ENCODE results near the gene ZBTB7C. TPM values are rescaled to one million over a fixed set of nuclear protein-coding genes. Genes with fewer than 3 reads are reported as not detected.

Gene ZBTB7C
- total RNA-seq, 1 donor from 2014 or later, result 2.7 TPM

DNA sequence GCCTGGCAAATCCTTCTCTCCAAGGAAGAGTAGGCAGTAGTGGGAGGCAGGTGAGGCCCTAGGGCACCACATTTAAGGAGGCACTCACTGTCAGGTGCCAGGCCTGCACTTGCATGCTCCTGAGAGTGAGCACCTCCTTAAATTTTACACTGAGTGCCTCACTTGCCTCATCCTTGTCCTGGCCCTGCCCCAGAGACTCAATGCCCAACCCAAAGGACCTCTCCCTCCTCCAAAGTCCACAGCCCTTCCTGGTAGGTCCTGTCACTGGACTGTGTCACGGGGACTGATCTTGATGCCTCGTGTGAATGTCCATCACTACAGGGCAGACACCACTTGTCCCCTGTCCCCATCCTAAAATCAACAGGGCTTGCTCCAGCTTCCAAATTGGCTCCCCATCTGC, 235.6 kb downstream of the ZBTB7C start:
- Histone ChIP-seq H3K36me3 (no peaks in the 10 kb centered on the region), H3K4me3 (no peak overlapping the region), H3K4me1 (no peaks in the 10 kb centered on the region), H3K27me3 (ENCODE audit: low read depth) (no peaks in the 10 kb centered on the region), H3K9me3 (replicated peaks) (no peaks in the 10 kb centered on the region), H3K27ac (replicated peaks) (no peak overlapping the region)
- TF ChIP-seq, protein P1, sequence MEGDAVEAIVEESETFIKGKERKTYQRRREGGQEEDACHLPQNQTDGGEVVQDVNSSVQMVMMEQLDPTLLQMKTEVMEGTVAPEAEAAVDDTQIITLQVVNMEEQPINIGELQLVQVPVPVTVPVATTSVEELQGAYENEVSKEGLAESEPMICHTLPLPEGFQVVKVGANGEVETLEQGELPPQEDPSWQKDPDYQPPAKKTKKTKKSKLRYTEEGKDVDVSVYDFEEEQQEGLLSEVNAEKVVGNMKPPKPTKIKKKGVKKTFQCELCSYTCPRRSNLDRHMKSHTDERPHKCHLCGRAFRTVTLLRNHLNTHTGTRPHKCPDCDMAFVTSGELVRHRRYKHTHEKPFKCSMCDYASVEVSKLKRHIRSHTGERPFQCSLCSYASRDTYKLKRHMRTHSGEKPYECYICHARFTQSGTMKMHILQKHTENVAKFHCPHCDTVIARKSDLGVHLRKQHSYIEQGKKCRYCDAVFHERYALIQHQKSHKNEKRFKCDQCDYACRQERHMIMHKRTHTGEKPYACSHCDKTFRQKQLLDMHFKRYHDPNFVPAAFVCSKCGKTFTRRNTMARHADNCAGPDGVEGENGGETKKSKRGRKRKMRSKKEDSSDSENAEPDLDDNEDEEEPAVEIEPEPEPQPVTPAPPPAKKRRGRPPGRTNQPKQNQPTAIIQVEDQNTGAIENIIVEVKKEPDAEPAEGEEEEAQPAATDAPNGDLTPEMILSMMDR (IDR thresholded peaks at IDR 0.05; ENCODE audit: borderline replicate concordance), result no peak
- DNase-seq, result no peak
- intact Hi-C loops (cut with micrococcal nuclease), result no loop called here

DNA sequence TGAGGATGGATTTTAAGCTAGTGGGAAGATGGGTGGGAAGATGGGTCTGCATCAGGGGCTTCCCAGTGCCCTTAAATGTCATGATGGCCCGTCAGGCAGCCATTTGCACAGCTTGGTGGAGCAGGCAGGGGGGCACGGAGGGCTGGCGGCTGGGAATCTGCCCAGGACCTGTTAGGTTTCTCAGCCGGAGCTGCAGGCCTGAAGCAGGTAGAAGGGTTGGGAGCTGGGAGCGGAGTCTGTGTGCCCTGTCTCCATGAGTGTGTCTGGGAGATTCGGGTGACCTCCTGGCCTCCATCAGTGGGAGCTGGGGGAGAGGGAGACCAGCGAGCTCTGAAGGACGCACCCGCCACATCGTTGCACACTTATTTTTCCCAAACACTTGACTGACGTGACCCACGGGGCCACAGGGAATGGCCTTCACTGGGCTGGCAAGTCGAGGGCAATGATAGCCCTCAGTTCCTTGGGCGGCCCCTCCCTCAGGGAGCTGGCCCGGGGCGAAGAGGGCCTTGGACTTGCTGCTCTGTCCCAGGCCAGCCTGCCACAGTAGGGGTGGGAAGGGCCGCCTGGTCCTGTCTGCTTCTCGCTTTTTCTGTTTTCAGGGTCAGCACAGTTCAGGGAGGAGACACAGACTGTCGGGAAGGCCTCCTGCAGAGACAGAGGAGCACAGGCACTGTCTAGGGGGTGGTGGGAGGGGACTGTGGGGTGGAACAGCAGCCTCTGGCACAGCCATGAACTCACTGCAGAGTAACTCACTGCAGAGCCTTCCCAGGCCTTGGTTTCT, 236.8 kb downstream of the ZBTB7C start:
- H3K36me3 ChIP-seq, result no peaks in the 10 kb centered on the region
- no peak overlapping the region for H3K4me3 ChIP-seq
- H3K4me1 ChIP-seq, result peaks cover 10% of the 10 kb centered on the region
- intact Hi-C loops (cut with micrococcal nuclease), result no loop called here
- H3K27me3 ChIP-seq (ENCODE audit: low read depth), result no peaks in the 10 kb centered on the region
- DNase-seq, result no peak
- TF ChIP-seq, protein P1 (IDR thresholded peaks at IDR 0.05; ENCODE audit: borderline replicate concordance), result no peak
- no peak overlapping the region for H3K27ac ChIP-seq (replicated peaks)
- H3K9me3 ChIP-seq (replicated peaks), result no peaks in the 10 kb centered on the region

DNA sequence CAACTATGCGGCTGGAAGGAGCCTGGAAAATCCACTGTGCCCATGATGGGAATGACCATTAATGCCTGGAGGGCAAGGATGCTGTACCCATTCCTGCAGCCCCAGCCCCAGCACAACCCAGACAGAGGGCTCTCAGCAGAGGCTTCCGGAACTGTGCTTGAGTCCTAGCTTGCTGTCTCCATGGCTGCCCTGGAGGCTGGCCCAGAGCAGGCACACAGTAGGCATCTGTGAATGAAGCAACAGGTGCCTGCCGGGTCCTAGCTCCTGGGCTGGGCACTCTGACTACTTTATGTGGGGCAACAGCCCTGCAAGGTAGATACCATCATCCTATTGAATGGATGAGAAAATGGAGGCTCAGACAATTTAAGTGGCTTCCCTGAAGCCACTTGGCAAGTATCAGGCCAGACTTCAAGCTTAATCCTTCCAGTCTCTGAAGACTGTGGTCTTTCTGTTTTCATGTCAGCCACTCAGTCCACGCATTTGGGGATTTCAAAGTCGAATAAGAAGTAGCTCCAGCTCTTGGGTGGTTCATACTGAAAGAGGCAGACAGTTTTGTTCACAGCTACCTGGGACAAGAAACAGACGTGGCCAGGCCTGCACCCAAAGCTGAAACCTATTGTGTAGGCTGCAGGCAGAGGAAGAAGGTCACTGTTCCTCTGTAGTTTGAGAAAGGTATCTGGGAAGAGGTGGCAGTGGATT, 237.5 kb downstream of the ZBTB7C start:
- TF ChIP-seq, protein P1 (IDR thresholded peaks at IDR 0.05; ENCODE audit: borderline replicate concordance), result no peak
- DNase-seq, result no peak
- Histone ChIP-seq H3K27me3 (ENCODE audit: low read depth) (no peaks in the 10 kb centered on the region), H3K36me3 (no peaks in the 10 kb centered on the region), H3K4me1 (peaks cover 17% of the 10 kb centered on the region), H3K27ac (replicated peaks) (no peak overlapping the region), H3K9me3 (replicated peaks) (no peaks in the 10 kb centered on the region), H3K4me3 (no peak overlapping the region)
- intact Hi-C loops (cut with micrococcal nuclease), result no loop called here

DNA sequence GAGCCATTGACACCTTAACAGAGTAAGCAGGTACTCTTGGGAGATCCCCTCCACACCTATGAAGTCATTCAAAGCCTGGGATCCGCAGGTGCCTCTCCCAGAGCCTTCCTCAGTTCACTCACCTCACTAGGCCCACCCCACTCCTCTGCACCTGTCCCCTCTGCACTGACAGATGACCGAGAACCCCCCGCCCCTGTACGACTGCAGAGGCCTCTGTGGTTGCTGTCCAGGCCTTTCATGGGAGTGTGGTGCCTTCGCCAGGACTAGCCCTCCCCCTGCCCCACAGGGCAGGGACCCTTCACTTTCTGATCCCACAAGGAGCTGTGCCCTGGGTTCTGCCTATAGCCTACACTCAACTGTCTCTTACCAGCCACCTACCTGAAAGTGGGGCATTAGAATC, 238.5 kb downstream of the ZBTB7C start:
- no peaks in the 10 kb centered on the region for H3K27me3 ChIP-seq (ENCODE audit: low read depth)
- DNase-seq, result no peak
- no peaks in the 10 kb centered on the region for H3K36me3 ChIP-seq
- no peak overlapping the region for H3K27ac ChIP-seq (replicated peaks)
- no peak overlapping the region for H3K4me3 ChIP-seq
- H3K4me1 ChIP-seq, result peaks cover 26% of the 10 kb centered on the region
- TF ChIP-seq, protein P1 (IDR thresholded peaks at IDR 0.05; ENCODE audit: borderline replicate concordance), result no peak
- intact Hi-C loops (cut with micrococcal nuclease), result no loop called here
- no peaks in the 10 kb centered on the region for H3K9me3 ChIP-seq (replicated peaks)

DNA sequence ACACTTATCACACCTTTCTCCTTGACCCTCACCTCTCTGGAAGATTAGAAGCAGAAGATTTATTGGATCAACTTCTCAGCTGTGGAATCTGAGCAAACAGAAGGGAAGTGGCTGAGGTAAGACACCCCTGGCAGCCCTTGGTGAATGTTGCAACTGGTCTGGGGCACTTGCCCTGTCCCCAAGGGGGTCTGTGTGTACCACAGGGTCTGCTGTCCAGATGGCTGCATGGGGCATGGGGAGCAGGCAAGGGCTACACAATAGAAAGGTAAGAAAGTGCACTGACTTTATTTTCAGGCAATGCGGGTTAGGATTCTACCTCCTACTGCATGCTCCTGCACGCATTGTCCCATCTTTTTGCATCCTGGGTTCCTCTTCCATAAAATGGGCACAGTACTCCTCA, 240.3 kb downstream of the ZBTB7C start:
- H3K9me3 ChIP-seq (replicated peaks), result no peaks in the 10 kb centered on the region
- TF ChIP-seq, protein P1 (IDR thresholded peaks at IDR 0.05; ENCODE audit: borderline replicate concordance), result no peak
- H3K27ac ChIP-seq (replicated peaks), result no peak overlapping the region
- DNase-seq, result no peak
- H3K4me3 ChIP-seq, result no peak overlapping the region
- intact Hi-C loops (cut with micrococcal nuclease), result no loop called here
- H3K36me3 ChIP-seq, result no peaks in the 10 kb centered on the region
- H3K4me1 ChIP-seq, result peaks cover 36% of the 10 kb centered on the region
- H3K27me3 ChIP-seq (ENCODE audit: low read depth), result no peaks in the 10 kb centered on the region

Data from left ventricle myocardium inferior (tissue), 1 donor.